ENCODE data around the gene LOC128125822.
A peak's percentile ranks its signal among the peaks of the same experiment; 100 is the strongest.

DNA sequence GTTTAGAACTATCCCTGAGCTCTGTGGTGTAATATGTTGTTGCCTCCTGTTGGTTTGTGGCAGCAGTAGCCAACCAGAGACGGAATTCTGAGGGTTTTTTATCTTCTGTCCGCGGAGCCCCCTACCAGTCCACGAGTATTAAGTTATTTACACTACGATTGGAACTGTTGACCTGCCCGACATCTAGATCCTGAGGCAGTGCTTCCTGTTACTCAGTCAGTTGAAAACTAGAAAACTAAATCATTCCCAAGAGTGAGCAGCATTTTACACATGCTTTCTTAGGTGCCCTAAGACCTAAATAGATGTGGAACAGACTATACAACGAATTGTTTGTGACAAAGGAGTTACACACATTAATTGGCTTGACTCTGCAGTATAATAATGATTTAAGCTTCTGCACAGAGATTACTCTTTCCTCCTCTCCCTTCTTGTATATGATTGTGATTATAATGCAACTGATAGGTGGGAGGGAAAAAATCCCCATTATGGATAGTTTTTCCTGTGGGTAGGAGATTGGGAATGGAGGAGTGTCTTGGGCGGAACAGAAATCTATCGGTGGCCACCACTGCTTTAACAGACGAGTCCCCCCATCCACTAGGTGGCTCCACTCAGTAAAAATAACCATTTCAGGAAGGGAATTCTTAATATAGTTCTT lies 1.7 kb downstream of the LOC128125822 start:
- peak; percentile 71 for TF ChIP-seq CTCF (conservative IDR thresholded peaks at IDR 0.05; ENCODE audit: low read depth, low read length)
- no peak for TF ChIP-seq EZH2 (IDR thresholded peaks at IDR 0.05; ENCODE audit: low read length, unreplicated experiment)

Data from PC-3 (cell line).